Fibroblast of lung (primary cell): ENCODE data around the gene TLL1. TPM values are rescaled to one million over a fixed set of nuclear protein-coding genes. Genes with fewer than 3 reads are reported as not detected.

Experiments
- DNase-seq, 2 donors: peaks; one replicate each; pipeline versions ENCODE4 v3.0.0 to v3.0.0-alpha.2; 2010; ENCODE audit warnings: low read depth in 2 of 2
- H2AFZ ChIP-seq: 2 replicates; pipeline ENCODE4 v1.5.1; 2012; ENCODE audit warnings: low read length, control low read depth, inconsistent platforms
- H3K27ac ChIP-seq: 2 replicates; pipeline ENCODE4 v1.5.1; 2011; ENCODE audit warnings: low read length, control low read depth; ENCODE audit not compliant: insufficient read depth
- H3K27me3 ChIP-seq: 2 replicates; pipeline ENCODE4 v1.5.1; 2011; ENCODE audit warnings: mild to moderate bottlenecking, low read length; ENCODE audit not compliant: control insufficient read depth, insufficient read depth
- H3K36me3 ChIP-seq: 2 replicates; pipeline ENCODE4 v1.5.1; 2011; ENCODE audit warnings: low read length; ENCODE audit not compliant: control insufficient read depth, insufficient read depth
- H3K4me1 ChIP-seq: 2 replicates; pipeline ENCODE4 v1.5.1; 2011; ENCODE audit warnings: low read length; ENCODE audit not compliant: control insufficient read depth, insufficient read depth; ENCODE audit errors: extremely low read depth
- H3K4me2 ChIP-seq: 2 replicates; pipeline ENCODE4 v1.5.1; 2011; ENCODE audit warnings: low read length, control low read depth; ENCODE audit not compliant: insufficient read depth; ENCODE audit errors: extremely low read depth
- H3K4me3 ChIP-seq, 4 experiments: fragments of 200-600 bp in 1 of 4; sonication (generic) in 1 of 4; replicated peaks in 1 of 4; 2 replicates each; pipeline ENCODE4 v1.5.1; 2011 to 2016; ENCODE audit warnings: low read length in 4 of 4, low read depth in 3 of 4, mild to moderate bottlenecking in 3 of 4, control low read depth in 2 of 4, inconsistent platforms in 1 of 4, mixed read lengths in 1 of 4; ENCODE audit not compliant: insufficient read depth in 1 of 4; ENCODE audit errors: control extremely low read depth in 1 of 4
- H3K79me2 ChIP-seq: 2 replicates; pipeline ENCODE4 v1.5.1; 2012; ENCODE audit warnings: mild to moderate bottlenecking, low read length, inconsistent platforms; ENCODE audit not compliant: control insufficient read depth, insufficient read depth
- H3K9ac ChIP-seq: 2 replicates; pipeline ENCODE4 v1.5.1; 2011; ENCODE audit warnings: mild to moderate bottlenecking, low read length, control low read depth; ENCODE audit not compliant: insufficient read depth
- H3K9me3 ChIP-seq: 2 replicates; pipeline ENCODE4 v1.5.1; 2012; ENCODE audit warnings: low read depth, low read length; ENCODE audit not compliant: control insufficient read depth, insufficient read depth
- H4K20me1 ChIP-seq: 2 replicates; pipeline ENCODE4 v1.5.1; 2011; ENCODE audit warnings: low read length; ENCODE audit not compliant: control insufficient read depth, insufficient read depth; ENCODE audit errors: extremely low read depth
- CTCF ChIP-seq, 2 donors: IDR thresholded peaks in 1 of 2; conservative IDR thresholded peaks in 1 of 2; 1 replicate in 1 of 2; 2 replicates in 1 of 2; pipeline ENCODE4 v1.5.1; 2011 to 2012; ENCODE audit warnings: low read length in 2 of 2, control low read depth in 1 of 2, inconsistent platforms in 1 of 2, low read depth in 1 of 2, mild to moderate bottlenecking in 1 of 2
- EZH2 ChIP-seq: IDR thresholded peaks from 2 replicates; pipeline ENCODE4 v1.5.1; 2012; ENCODE audit warnings: low read length, control low read depth, mild to moderate bottlenecking; ENCODE audit errors: missing control alignments
- polyA plus RNA-seq, 2 donors: library from polyadenylated mRNA; depleted of rRNA in 1 of 2; stranded (reverse) in 1 of 2; unstranded in 1 of 2; fragments of >200 nt; gene quantifications; 2 replicates each; pipeline ENCODE4 v1.2.1, GENCODE V29; 2011 to 2012; ENCODE audit warnings: missing spikeins in 1 of 2
- total RNA-seq: library from RNA; depleted of rRNA; stranded (reverse); fragments of >200 nt; gene quantifications from 2 replicates; pipeline ENCODE4 v1.2.1, GENCODE V29; 2014

The TLL1 gene
- total and polyA plus RNA-seq, 2 donors (not counting 1 experiment from before 2014, with no cell fraction given), result 0.33 to 2.7 TPM

GRCh38 chr4:165851256-165851655 is 21.8 kb upstream of the TLL1 start:
- Histone ChIP-seq H2AFZ (no peak overlapping the region), H3K9ac (no peak overlapping the region), H3K79me2 (no peaks in the 10 kb centered on the region), H3K36me3 (no peaks in the 10 kb centered on the region), H3K4me1 (no peaks in the 10 kb centered on the region), H3K27me3 (no peaks in the 10 kb centered on the region), H3K4me2 (no peak overlapping the region), H3K9me3 (no peaks in the 10 kb centered on the region), H3K27ac (no peak overlapping the region), H3K4me3 (no peak overlapping the region), H4K20me1 (no peaks in the 10 kb centered on the region)
- peak in 1 of 2 donors; percentile 6 for DNase-seq
- TF ChIP-seq CTCF (conservative IDR thresholded peaks at IDR 0.05 in 1 of 2, IDR thresholded peaks at IDR 0.05 in 1 of 2; ENCODE audit: low read depth in 1 of 2, low read length in 2 of 2), result no peak
- TF ChIP-seq EZH2, result no peak

GRCh38 chr4:165855191-165855590 is 17.8 kb upstream of the TLL1 start:
- Histone ChIP-seq H3K4me3 (no peak overlapping the region), H3K9me3 (no peaks in the 10 kb centered on the region), H3K4me2 (no peak overlapping the region), H3K36me3 (no peaks in the 10 kb centered on the region), H3K27ac (no peak overlapping the region), H3K9ac (no peak overlapping the region), H4K20me1 (no peaks in the 10 kb centered on the region), H3K27me3 (no peaks in the 10 kb centered on the region), H3K79me2 (no peaks in the 10 kb centered on the region), H2AFZ (no peak overlapping the region), H3K4me1 (no peaks in the 10 kb centered on the region)
- no peak for DNase-seq
- TF ChIP-seq CTCF (conservative IDR thresholded peaks at IDR 0.05 in 1 of 2, IDR thresholded peaks at IDR 0.05 in 1 of 2; ENCODE audit: low read depth in 1 of 2, low read length in 2 of 2), result no peak

GRCh38 chr4:165861363-165861762 is 11.7 kb upstream of the TLL1 start:
- Histone ChIP-seq H3K36me3 (no peaks in the 10 kb centered on the region), H3K4me2 (no peak overlapping the region), H3K4me1 (no peaks in the 10 kb centered on the region), H3K9me3 (no peaks in the 10 kb centered on the region), H3K27me3 (no peaks in the 10 kb centered on the region), H3K9ac (no peak overlapping the region), H3K27ac (no peak overlapping the region), H3K4me3 (no peak overlapping the region), H2AFZ (no peak overlapping the region), H4K20me1 (no peaks in the 10 kb centered on the region), H3K79me2 (no peaks in the 10 kb centered on the region)
- DNase-seq, result no peak
- TF ChIP-seq EZH2 (no peak), CTCF (conservative IDR thresholded peaks at IDR 0.05 in 1 of 2, IDR thresholded peaks at IDR 0.05 in 1 of 2; ENCODE audit: low read depth in 1 of 2, low read length in 2 of 2) (no peak)
